22Rv1 (cell line): ENCODE results near the gene CNTRL.

Source experiments
- CTCF ChIP-seq: fragments of 450-650 bp; IDR thresholded peaks from 2 replicates; pipeline ENCODE4 v1.5.1; 2017; ENCODE audit warnings: mild to moderate bottlenecking
- ZFX ChIP-seq: fragments of 450-650 bp; IDR thresholded peaks from 2 replicates; pipeline ENCODE4 v1.6.1; 2017; ENCODE audit warnings: antibody characterized with exemption, borderline replicate concordance

GRCh38 chr9:121171236-121171635 is 96.5 kb downstream of the CNTRL start:
- TF ChIP-seq CTCF (no peak), ZFX (no peak)
